ENCODE measurements around the gene LSM12.
"Not testable (repeated sequence)": the region's sequence is repeated elsewhere in the genome, so short reads cannot be mapped to it uniquely, and the experiment has no call there.

The LSM12 gene

DNA sequence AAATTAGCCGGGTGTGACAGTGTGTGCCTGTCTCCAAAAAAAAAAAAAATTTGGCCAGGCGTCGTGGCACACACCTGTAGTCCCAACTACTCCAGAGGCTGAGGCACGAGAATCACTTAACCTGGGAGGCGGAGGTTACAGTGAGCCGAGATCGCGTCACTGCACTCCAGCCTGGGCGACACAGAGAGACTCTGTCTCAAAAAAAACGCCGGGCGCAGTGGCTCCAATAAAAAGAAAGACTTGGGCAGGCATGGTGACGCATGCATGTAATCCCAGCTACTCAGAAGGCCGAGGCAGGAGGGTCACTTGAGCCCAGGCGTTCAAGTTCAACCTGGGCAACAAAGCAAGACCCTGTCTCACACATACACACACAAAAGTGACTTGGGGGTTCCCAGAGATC is 3.6 kb downstream of the LSM12 start:
- Histone ChIP-seq H3K4me3 (replicated peaks; ENCODE audit: low read depth, low read length) (no peak overlapping the region), H3K36me3 (ENCODE audit: control insufficient read depth, insufficient read depth, low read length) (peaks cover 8% of the 10 kb centered on the region), H3K27me3 (replicated peaks; ENCODE audit: control insufficient read depth, insufficient read depth, low read length) (no peaks in the 10 kb centered on the region)
- TF ChIP-seq, protein P1, sequence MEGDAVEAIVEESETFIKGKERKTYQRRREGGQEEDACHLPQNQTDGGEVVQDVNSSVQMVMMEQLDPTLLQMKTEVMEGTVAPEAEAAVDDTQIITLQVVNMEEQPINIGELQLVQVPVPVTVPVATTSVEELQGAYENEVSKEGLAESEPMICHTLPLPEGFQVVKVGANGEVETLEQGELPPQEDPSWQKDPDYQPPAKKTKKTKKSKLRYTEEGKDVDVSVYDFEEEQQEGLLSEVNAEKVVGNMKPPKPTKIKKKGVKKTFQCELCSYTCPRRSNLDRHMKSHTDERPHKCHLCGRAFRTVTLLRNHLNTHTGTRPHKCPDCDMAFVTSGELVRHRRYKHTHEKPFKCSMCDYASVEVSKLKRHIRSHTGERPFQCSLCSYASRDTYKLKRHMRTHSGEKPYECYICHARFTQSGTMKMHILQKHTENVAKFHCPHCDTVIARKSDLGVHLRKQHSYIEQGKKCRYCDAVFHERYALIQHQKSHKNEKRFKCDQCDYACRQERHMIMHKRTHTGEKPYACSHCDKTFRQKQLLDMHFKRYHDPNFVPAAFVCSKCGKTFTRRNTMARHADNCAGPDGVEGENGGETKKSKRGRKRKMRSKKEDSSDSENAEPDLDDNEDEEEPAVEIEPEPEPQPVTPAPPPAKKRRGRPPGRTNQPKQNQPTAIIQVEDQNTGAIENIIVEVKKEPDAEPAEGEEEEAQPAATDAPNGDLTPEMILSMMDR (IDR thresholded peaks at IDR 0.05; ENCODE audit: insufficient read depth, low read length, poor library complexity, severe bottlenecking): no peak
- DNase-seq (ENCODE audit: extremely low read depth, insufficient read length): no peak

DNA sequence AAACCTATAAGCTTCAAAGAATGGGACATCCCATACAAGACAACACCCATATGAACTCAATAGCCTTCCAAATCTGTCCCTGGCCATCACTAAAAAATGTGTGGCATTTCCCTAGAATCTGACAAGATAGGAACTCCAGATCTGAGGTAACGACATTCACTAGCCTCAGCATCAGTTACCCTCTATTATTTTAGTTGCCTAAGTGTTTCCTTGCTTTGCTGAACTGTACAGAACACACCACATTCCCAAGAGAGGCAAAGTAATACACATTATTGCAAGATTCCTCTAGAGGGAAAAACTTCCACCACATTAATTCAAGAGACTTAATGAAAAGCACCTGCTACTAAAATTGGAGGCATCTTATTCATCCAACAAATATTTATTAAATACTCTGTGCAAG is 5.0 kb downstream of the LSM12 start:
- Histone ChIP-seq H3K36me3 (ENCODE audit: control insufficient read depth, insufficient read depth, low read length) (peaks cover 8% of the 10 kb centered on the region), H3K4me3 (replicated peaks; ENCODE audit: low read depth, low read length) (no peak overlapping the region), H3K27me3 (replicated peaks; ENCODE audit: control insufficient read depth, insufficient read depth, low read length) (no peaks in the 10 kb centered on the region)
- DNase-seq (ENCODE audit: extremely low read depth, insufficient read length): no peak
- TF ChIP-seq, protein P1 (IDR thresholded peaks at IDR 0.05; ENCODE audit: insufficient read depth, low read length, poor library complexity, severe bottlenecking): no peak

DNA sequence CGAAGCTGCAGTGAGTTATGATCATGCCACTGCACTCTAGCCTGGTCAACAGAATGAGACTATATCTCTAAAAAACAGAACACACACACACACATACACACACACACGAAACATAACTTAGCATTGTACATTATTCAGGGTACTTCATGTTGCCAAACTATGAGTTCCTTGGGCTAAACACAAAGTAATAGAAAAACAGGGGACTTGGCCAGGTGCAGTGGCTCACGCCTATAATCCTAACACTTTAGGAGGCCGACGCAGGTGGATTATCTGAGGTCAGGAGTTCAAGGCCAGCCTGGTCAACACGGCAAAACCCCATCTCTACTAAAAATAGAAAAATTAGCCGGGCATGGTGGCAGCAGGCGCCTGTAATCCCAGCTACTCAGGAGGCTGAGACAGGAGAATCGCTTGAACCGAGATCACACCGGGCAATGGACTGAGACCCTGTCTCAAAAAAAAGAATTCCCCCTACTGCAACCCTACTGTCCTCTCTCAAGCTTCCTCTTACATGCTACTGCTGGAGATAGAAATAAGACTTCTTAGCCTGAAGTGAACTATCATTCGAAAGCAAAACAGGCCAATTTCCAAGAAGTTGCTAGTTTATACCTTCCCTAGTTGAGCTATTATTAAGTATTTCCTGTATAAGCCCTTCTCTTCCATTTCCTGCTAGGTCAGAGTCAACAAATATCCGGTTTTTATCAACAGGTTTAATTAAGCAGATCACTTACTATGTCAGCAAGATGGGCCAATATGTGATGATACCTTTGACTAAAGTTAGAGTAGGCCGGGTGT is 7.2 kb downstream of the LSM12 start:
- no peak overlapping the region for H3K4me3 ChIP-seq (replicated peaks; ENCODE audit: low read depth, low read length)
- peaks cover 10% of the 10 kb centered on the region for H3K36me3 ChIP-seq (ENCODE audit: control insufficient read depth, insufficient read depth, low read length)
- H3K27me3 ChIP-seq (replicated peaks; ENCODE audit: control insufficient read depth, insufficient read depth, low read length): no peaks in the 10 kb centered on the region
- TF ChIP-seq, protein P1 (IDR thresholded peaks at IDR 0.05; ENCODE audit: insufficient read depth, low read length, poor library complexity, severe bottlenecking): no peak
- no peak for DNase-seq (ENCODE audit: extremely low read depth, insufficient read length)

GRCh38 chr17:44053125-44053872 is 13.2 kb downstream of the LSM12 start:
- DNase-seq (ENCODE audit: extremely low read depth, insufficient read length): no peak
- TF ChIP-seq, protein P1 (IDR thresholded peaks at IDR 0.05; ENCODE audit: insufficient read depth, low read length, poor library complexity, severe bottlenecking): no peak
- Histone ChIP-seq H3K27me3 (replicated peaks; ENCODE audit: control insufficient read depth, insufficient read depth, low read length) (no peaks in the 10 kb centered on the region), H3K4me3 (replicated peaks; ENCODE audit: low read depth, low read length) (no peak overlapping the region), H3K36me3 (ENCODE audit: control insufficient read depth, insufficient read depth, low read length) (peaks cover 19% of the 10 kb centered on the region)

DNA sequence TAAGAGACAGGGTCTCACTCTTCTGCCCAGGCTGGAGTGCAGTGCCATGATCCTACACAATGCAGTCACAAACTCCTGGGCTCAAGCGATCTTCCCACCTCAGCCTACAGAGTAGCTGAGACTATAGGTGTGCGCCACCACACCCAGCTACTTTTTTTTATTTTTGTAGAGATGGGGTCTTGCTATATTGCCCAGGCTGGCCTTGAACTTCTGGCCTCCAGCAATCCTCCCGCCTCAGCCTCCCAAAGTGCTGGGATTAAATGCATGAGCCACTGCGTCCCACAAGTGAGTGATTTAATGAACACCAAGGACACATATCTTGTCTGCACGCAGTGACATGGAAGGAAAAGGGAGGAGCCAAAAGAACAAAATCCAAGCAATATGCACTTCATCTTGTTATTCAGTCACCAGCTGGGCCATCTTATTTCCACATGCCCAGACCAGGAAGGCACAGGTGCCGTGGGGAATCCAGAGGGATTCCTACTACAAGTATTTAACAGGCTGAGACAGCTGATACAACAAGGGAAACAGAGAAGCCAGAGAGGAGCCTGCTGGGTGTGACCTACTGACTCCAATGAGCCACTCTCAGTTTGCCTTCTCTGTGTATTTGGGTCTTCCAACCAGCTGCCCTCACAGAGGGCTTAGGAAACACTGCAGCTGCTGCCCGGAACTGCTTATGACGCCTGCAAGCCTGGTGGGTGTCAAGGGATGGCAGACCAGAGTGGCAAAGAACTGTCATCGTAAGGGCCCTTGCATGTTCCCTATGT is 17.0 kb downstream of the LSM12 start:
- H3K36me3 ChIP-seq (ENCODE audit: control insufficient read depth, insufficient read depth, low read length): peaks cover 16% of the 10 kb centered on the region
- H3K4me3 ChIP-seq (replicated peaks; ENCODE audit: low read depth, low read length): no peak overlapping the region
- DNase-seq (ENCODE audit: extremely low read depth, insufficient read length): no peak
- H3K27me3 ChIP-seq (replicated peaks; ENCODE audit: control insufficient read depth, insufficient read depth, low read length): no peaks in the 10 kb centered on the region
- TF ChIP-seq, protein P1 (IDR thresholded peaks at IDR 0.05; ENCODE audit: insufficient read depth, low read length, poor library complexity, severe bottlenecking): no peak

DNA sequence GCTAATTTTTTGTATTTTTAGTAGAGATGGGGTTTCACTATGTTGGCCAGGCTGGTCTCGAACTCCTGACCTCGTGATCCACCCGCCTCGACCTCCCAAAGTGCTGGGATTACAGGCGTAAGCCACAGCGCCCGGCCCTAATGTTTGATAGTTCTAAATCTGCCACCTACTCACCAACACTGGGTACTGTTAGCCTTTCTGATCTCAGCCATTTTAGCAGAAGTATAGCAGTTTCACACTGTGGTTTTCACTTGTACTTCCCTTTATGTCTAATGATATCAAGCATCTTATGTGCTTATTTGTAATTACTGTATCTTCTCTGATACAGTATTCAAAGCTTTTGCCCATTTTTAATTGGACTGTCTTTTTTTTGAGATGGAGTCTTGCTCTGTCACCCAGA is 19.6 kb downstream of the LSM12 start:
- not testable (repeated sequence) for DNase-seq (ENCODE audit: extremely low read depth, insufficient read length); H3K36me3 ChIP-seq (ENCODE audit: control insufficient read depth, insufficient read depth, low read length); H3K27me3 ChIP-seq (replicated peaks; ENCODE audit: control insufficient read depth, insufficient read depth, low read length); H3K4me3 ChIP-seq (replicated peaks; ENCODE audit: low read depth, low read length)

All from GM06990 (cell line).